ENCODE measurements around the gene SDE2. TPM values are rescaled to one million over a fixed set of nuclear protein-coding genes. Genes with fewer than 3 reads are reported as not detected.

Gene SDE2
- total and polyA plus RNA-seq, 10 of the 15 experiments (the other 5 are each of a cell fraction or from before 2014, with no cell fraction given) = 2.7 to 19.4 (median 12.6) TPM

DNA sequence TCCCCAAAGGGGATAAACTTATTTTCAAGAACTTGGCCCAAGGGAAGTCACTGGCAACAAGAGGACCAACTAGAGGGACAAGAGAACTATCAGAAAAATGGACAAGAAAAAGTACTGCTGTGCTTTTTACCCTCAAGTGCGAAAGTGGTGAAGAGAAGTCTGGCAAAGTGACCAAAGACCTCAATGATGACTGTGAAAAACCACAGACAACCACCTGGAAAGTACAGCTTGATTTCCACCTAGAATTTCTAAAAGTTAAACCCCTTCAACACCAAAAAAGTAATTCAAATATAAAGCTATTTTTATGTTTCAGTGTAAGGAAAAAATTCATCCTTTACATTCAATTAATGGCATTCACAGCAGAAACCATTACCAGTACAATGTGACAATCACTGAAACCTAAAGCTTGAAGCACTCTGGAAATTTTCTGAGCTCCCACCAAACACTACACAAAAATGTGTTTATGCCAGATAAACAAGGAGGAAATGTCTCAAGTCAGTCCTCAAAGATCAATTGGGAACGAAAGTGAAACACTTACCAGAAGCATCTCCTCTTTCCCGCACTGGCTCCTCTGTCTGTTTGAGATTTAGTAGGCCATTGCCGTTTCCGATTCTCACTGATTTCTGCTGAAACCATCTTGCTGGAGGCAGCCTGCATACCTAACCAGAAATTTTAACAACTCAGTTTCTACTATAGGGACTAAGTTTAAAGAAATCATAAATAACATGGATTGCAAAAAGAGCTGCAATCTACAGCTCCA, 8.3 kb downstream of the SDE2 start (continued):
- TF ChIP-seq, protein P1, sequence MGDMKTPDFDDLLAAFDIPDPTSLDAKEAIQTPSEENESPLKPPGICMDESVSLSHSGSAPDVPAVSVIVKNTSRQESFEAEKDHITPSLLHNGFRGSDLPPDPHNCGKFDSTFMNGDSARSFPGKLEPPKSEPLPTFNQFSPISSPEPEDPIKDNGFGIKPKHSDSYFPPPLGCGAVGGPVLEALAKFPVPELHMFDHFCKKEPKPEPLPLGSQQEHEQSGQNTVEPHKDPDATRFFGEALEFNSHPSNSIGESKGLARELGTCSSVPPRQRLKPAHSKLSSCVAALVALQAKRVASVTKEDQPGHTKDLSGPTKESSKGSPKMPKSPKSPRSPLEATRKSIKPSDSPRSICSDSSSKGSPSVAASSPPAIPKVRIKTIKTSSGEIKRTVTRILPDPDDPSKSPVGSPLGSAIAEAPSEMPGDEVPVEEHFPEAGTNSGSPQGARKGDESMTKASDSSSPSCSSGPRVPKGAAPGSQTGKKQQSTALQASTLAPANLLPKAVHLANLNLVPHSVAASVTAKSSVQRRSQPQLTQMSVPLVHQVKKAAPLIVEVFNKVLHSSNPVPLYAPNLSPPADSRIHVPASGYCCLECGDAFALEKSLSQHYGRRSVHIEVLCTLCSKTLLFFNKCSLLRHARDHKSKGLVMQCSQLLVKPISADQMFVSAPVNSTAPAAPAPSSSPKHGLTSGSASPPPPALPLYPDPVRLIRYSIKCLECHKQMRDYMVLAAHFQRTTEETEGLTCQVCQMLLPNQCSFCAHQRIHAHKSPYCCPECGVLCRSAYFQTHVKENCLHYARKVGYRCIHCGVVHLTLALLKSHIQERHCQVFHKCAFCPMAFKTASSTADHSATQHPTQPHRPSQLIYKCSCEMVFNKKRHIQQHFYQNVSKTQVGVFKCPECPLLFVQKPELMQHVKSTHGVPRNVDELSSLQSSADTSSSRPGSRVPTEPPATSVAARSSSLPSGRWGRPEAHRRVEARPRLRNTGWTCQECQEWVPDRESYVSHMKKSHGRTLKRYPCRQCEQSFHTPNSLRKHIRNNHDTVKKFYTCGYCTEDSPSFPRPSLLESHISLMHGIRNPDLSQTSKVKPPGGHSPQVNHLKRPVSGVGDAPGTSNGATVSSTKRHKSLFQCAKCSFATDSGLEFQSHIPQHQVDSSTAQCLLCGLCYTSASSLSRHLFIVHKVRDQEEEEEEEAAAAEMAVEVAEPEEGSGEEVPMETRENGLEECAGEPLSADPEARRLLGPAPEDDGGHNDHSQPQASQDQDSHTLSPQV (IDR thresholded peaks at IDR 0.05) = no peak
- TF ChIP-seq, protein P2, sequence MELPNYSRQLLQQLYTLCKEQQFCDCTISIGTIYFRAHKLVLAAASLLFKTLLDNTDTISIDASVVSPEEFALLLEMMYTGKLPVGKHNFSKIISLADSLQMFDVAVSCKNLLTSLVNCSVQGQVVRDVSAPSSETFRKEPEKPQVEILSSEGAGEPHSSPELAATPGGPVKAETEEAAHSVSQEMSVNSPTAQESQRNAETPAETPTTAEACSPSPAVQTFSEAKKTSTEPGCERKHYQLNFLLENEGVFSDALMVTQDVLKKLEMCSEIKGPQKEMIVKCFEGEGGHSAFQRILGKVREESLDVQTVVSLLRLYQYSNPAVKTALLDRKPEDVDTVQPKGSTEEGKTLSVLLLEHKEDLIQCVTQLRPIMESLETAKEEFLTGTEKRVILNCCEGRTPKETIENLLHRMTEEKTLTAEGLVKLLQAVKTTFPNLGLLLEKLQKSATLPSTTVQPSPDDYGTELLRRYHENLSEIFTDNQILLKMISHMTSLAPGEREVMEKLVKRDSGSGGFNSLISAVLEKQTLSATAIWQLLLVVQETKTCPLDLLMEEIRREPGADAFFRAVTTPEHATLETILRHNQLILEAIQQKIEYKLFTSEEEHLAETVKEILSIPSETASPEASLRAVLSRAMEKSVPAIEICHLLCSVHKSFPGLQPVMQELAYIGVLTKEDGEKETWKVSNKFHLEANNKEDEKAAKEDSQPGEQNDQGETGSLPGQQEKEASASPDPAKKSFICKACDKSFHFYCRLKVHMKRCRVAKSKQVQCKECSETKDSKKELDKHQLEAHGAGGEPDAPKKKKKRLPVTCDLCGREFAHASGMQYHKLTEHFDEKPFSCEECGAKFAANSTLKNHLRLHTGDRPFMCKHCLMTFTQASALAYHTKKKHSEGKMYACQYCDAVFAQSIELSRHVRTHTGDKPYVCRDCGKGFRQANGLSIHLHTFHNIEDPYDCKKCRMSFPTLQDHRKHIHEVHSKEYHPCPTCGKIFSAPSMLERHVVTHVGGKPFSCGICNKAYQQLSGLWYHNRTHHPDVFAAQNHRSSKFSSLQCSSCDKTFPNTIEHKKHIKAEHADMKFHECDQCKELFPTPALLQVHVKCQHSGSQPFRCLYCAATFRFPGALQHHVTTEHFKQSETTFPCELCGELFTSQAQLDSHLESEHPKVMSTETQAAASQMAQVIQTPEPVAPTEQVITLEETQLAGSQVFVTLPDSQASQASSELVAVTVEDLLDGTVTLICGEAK (IDR thresholded peaks at IDR 0.05; ENCODE audit: borderline replicate concordance) = no peak
- TF ChIP-seq RCOR1 (conservative IDR thresholded peaks at IDR 0.05; ENCODE audit: low read depth, low read length) = no peak
- TF ChIP-seq, protein P3, sequence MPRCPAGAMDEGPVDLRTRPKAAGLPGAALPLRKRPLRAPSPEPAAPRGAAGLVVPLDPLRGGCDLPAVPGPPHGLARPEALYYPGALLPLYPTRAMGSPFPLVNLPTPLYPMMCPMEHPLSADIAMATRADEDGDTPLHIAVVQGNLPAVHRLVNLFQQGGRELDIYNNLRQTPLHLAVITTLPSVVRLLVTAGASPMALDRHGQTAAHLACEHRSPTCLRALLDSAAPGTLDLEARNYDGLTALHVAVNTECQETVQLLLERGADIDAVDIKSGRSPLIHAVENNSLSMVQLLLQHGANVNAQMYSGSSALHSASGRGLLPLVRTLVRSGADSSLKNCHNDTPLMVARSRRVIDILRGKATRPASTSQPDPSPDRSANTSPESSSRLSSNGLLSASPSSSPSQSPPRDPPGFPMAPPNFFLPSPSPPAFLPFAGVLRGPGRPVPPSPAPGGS (IDR thresholded peaks at IDR 0.05; ENCODE audit: borderline replicate concordance, insufficient read depth, low read depth, low read length, poor library complexity, severe bottlenecking) = no peak
- TF ChIP-seq ATF7 (IDR thresholded peaks at IDR 0.05; ENCODE audit: low read depth) = 0 out of 2 replicates have a peak, but pooled peaks have one; percentile 31
- TF ChIP-seq ZNF217 (IDR thresholded peaks at IDR 0.05) = no peak
- TF ChIP-seq ZNF274 (IDR thresholded peaks at IDR 0.05; ENCODE audit: insufficient read depth, insufficient read length) = no peak
- no peak for TF ChIP-seq POLR2AphosphoS2 (IDR thresholded peaks at IDR 0.05; ENCODE audit: low read depth, low read length)
- no peak for TF ChIP-seq RFX5 (IDR thresholded peaks at IDR 0.05; ENCODE audit: low read depth, low read length)
- no peak for TF ChIP-seq NR2C2 (IDR thresholded peaks at IDR 0.05; ENCODE audit: borderline replicate concordance, control insufficient read depth, insufficient read length, low read depth)
- TF ChIP-seq HDGF (IDR thresholded peaks at IDR 0.05) = no peak
- TF ChIP-seq TCF12 (IDR thresholded peaks at IDR 0.05; ENCODE audit: low read depth, low read length) = 0 out of 2 replicates have a peak, but pooled peaks have one; percentile 8
- TF ChIP-seq, protein P4, sequence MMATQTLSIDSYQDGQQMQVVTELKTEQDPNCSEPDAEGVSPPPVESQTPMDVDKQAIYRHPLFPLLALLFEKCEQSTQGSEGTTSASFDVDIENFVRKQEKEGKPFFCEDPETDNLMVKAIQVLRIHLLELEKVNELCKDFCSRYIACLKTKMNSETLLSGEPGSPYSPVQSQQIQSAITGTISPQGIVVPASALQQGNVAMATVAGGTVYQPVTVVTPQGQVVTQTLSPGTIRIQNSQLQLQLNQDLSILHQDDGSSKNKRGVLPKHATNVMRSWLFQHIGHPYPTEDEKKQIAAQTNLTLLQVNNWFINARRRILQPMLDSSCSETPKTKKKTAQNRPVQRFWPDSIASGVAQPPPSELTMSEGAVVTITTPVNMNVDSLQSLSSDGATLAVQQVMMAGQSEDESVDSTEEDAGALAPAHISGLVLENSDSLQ (IDR thresholded peaks at IDR 0.05) = 0 out of 2 replicates have a peak, but pooled peaks have one; percentile 5
- TF ChIP-seq MYC (IDR thresholded peaks at IDR 0.05; ENCODE audit: insufficient read depth, insufficient read length, insufficient replicate concordance, low read length, severe bottlenecking) = no peak
